ENCODE measurements around the gene ZNF318. TPM values are rescaled to one million over a fixed set of nuclear protein-coding genes. Genes with fewer than 3 reads are reported as not detected.

Gene ZNF318
- total and polyA plus RNA-seq, 10 donors: 8.6 to 56.9 (median 33.1) TPM

GRCh38 chr6:43292763-43293318 lies 76.6 kb downstream of the ZNF318 start:
- Histone ChIP-seq H3K27me3 (replicated peaks in 1 of 7) (peaks cover 0 to 6% (median 0%) of the 10 kb centered on the region in 7 donors), H3K27ac (no peak overlapping the region), H3K4me1 (no peaks in the 10 kb centered on the region), H3K9me3 (no peaks in the 10 kb centered on the region), H3K4me3 (no peak overlapping the region), H3K36me3 (no peaks in the 10 kb centered on the region)
- TF ChIP-seq POLR2A (IDR thresholded peaks at IDR 0.05) (no peak), CTCF (IDR thresholded peaks at IDR 0.05 in 8 of 11, conservative IDR thresholded peaks at IDR 0.05 in 3 of 11) (no peak), POLR2AphosphoS5 (IDR thresholded peaks at IDR 0.05) (no peak)
- DNase-seq: peak; percentile 28
- intact Hi-C loops (cut with DNase I; ENCODE audit: low total_unique reads): no loop called here
- WGBS, 5 donors: 72 to 92% (median 81%) methylated on average over 5 of the region's 5 CpGs

DNA sequence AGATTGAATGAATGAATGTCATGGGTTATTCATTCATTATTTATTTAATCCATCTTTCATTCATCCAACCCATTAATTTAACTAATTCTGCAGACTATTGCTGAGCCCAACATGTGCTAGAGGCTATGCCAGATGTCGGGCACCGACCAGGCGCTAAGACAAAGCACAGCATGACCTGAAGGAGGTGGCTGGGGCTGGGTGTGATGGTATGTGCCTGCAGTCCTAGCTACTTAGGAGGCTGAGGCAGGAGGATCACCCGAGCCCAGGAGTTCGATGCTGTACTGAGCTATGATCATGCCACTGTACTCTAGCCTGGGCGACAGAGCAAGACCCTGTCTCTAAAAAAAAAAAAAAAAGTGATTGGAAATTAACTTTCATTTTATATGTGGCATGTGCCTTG lies 77.1 kb downstream of the ZNF318 start:
- intact Hi-C loops (cut with DNase I; ENCODE audit: low total_unique reads): no loop called here
- TF ChIP-seq POLR2AphosphoS5 (IDR thresholded peaks at IDR 0.05): no peak
- no peak for TF ChIP-seq CTCF (IDR thresholded peaks at IDR 0.05 in 8 of 11, conservative IDR thresholded peaks at IDR 0.05 in 3 of 11)
- no peak for TF ChIP-seq POLR2A (IDR thresholded peaks at IDR 0.05)
- no peak overlapping the region for H3K4me3 ChIP-seq
- no peaks in the 10 kb centered on the region for H3K4me1 ChIP-seq
- no peaks in the 10 kb centered on the region for H3K9me3 ChIP-seq
- DNase-seq: peak; percentile 19
- H3K27me3 ChIP-seq (replicated peaks in 1 of 7): peaks cover 0 to 2% (median 0%) of the 10 kb centered on the region in 7 donors
- H3K27ac ChIP-seq: no peak overlapping the region
- no peaks in the 10 kb centered on the region for H3K36me3 ChIP-seq
- WGBS, 5 donors: 86 to 94% (median 92%) methylated on average over 6 of the region's 6 CpGs

GRCh38 chr6:43291708-43292107 lies 77.7 kb downstream of the ZNF318 start:
- TF ChIP-seq POLR2AphosphoS5 (IDR thresholded peaks at IDR 0.05) (no peak), CTCF (IDR thresholded peaks at IDR 0.05 in 8 of 11, conservative IDR thresholded peaks at IDR 0.05 in 3 of 11) (no peak), POLR2A (IDR thresholded peaks at IDR 0.05) (no peak)
- 89 to 98% (median 96%) methylated on average over 2 of the region's 2 CpGs for WGBS, 5 donors

GRCh38 chr6:43290905-43291355 lies 78.5 kb downstream of the ZNF318 start:
- H3K27ac ChIP-seq: no peak overlapping the region
- H3K4me3 ChIP-seq: no peak overlapping the region
- no peaks in the 10 kb centered on the region for H3K36me3 ChIP-seq
- no peaks in the 10 kb centered on the region for H3K9me3 ChIP-seq
- peak; percentile 6 for DNase-seq
- peaks cover 0 to under 1% (median 0%) of the 10 kb centered on the region in 6 donors for H3K4me1 ChIP-seq
- intact Hi-C loops (cut with DNase I; ENCODE audit: low total_unique reads): no loop called here
- peaks cover 0 to 15% (median 2%) of the 10 kb centered on the region in 7 donors for H3K27me3 ChIP-seq (replicated peaks in 1 of 7)
- TF ChIP-seq CTCF (IDR thresholded peaks at IDR 0.05 in 8 of 11, conservative IDR thresholded peaks at IDR 0.05 in 3 of 11): no peak
- TF ChIP-seq POLR2AphosphoS5 (IDR thresholded peaks at IDR 0.05): no peak
- TF ChIP-seq POLR2A (IDR thresholded peaks at IDR 0.05): no peak
- 77 to 94% (median 92%) methylated on average over 6 of the region's 6 CpGs for whole genome bisulfite sequencing, 5 donors

More at GRCh38 chr6:43291708-43292107, 77.7 kb downstream of the ZNF318 start:
- H3K27ac ChIP-seq: no peak overlapping the region
- no peaks in the 10 kb centered on the region for H3K4me1 ChIP-seq
- no peaks in the 10 kb centered on the region for H3K9me3 ChIP-seq
- peaks cover 0 to 7% (median 0%) of the 10 kb centered on the region in 7 donors for H3K27me3 ChIP-seq (replicated peaks in 1 of 7)
- H3K36me3 ChIP-seq: no peaks in the 10 kb centered on the region
- intact Hi-C loops (cut with DNase I; ENCODE audit: low total_unique reads): no loop called here
- H3K4me3 ChIP-seq: no peak overlapping the region
- no peak for DNase-seq

All from spleen (tissue), 11 donors.